ENCODE measurements around the gene TMEM163. TPM values are rescaled to one million over a fixed set of nuclear protein-coding genes. Genes with fewer than 3 reads are reported as not detected.

The TMEM163 gene
- total and polyA plus RNA-seq, 2 of the 13 experiments (the other 11 are each of a cell fraction or from before 2014, with no cell fraction given), result 0.05 TPM; not detected in 1

DNA sequence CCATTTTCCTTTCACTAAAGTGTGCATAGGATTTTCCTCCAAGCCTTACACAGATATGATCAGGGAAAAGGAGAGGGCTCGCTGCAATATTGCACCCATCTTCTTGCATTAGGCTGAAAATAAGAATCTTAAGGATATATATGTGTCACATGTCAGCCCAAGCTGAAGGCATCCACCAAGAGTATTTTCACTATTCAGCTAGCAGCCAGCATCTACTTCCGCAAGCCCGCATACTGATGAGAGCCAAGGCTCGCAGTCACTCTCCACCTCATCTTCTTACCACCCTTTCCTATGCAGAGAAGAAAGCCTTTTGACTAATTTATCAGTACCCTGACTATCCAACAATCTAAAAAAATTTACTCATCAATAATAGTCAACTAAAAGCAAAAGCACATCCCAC is 6.1 kb downstream of the TMEM163 start:
- BruUV-seq (replicated peaks), result no TSS peak
- Histone ChIP-seq H3K4me1 (ENCODE audit: insufficient read depth, low read length) (peaks cover 4% of the 10 kb centered on the region), H3K9me3 (ENCODE audit: low read length) (no peaks in the 10 kb centered on the region), H3K4me3 (replicated peaks in 1 of 3; ENCODE audit: insufficient read depth in 1 of 3, low read depth in 2 of 3, low read length in 3 of 3) (no peak overlapping the region), H3K36me3 (replicated peaks in 1 of 2; ENCODE audit: control insufficient read depth in 1 of 2, insufficient read depth in 2 of 2, low read length in 2 of 2) (no peaks in the 10 kb centered on the region), H3K79me2 (ENCODE audit: insufficient read depth, low read length) (no peaks in the 10 kb centered on the region), H3K4me2 (ENCODE audit: low read depth, low read length) (no peak overlapping the region), H3K27me3 (ENCODE audit: control insufficient read depth in 1 of 2, insufficient read depth in 2 of 2, low read length in 2 of 2) (peaks cover 0 to 53% of the 10 kb centered on the region in 2 experiments; a peak in 4 of 5 replicates), H3K9ac (ENCODE audit: insufficient read depth, low read depth, low read length) (no peak overlapping the region), H2AFZ (ENCODE audit: low read length) (no peak overlapping the region), H3K27ac (ENCODE audit: extremely low read length, insufficient read depth, low read length) (no peak overlapping the region), H4K20me1 (ENCODE audit: insufficient read depth, low read length) (no peaks in the 10 kb centered on the region)
- ChIA-PET CTCF (ENCODE audit: low intra/inter-chr PET ratio, low total read pairs) (no interaction called here), POLR2A (no interaction called here)
- in situ Hi-C loops (cut with HindIII; ENCODE audit: extremely low pct_ligation_motif_present, low pct_unique_long_range_greater_than_20kb), result no loop called here
- DNase-seq (ENCODE audit: low spot score) (no peak), FAIRE-seq (no peak), ATAC-seq (no peak)
- WGBS (ENCODE audit: low lambda C conversion rate), result 70% methylated on average over 4 of the region's 4 CpGs
- intact Hi-C loops (cut with micrococcal nuclease; ENCODE audit: unreplicated experiment), result no loop called here
- TF ChIP-seq NBN (conservative IDR thresholded peaks at IDR 0.05), result no peak

DNA sequence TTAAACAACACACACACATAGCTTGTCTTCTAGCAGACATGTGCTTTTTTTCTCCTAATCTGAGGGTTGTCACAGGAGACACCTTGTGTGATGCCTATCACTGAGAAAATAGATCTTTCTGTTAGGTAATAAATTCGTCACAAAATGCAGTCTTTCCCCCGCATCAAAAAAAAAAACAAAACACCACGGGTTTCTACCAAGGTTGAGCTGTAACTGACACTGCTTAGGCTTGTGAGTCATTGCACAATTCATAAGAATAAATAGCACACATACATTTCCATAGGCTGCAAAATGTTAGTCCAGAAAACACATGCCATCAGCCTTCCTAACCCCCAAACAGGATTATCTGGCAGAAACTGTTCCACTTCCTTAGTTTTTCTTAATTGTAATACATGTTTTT is 6.5 kb downstream of the TMEM163 start:
- H2AFZ ChIP-seq (ENCODE audit: low read length), result no peak overlapping the region
- H3K9ac ChIP-seq (ENCODE audit: insufficient read depth, low read depth, low read length), result no peak overlapping the region
- no peaks in the 10 kb centered on the region for H4K20me1 ChIP-seq (ENCODE audit: insufficient read depth, low read length)
- ChIA-PET CTCF (ENCODE audit: low intra/inter-chr PET ratio, low total read pairs) (no interaction called here), POLR2A (no interaction called here)
- peaks cover 0 to 49% of the 10 kb centered on the region in 2 experiments; a peak in 4 of 5 replicates for H3K27me3 ChIP-seq (ENCODE audit: control insufficient read depth in 1 of 2, insufficient read depth in 2 of 2, low read length in 2 of 2)
- in situ Hi-C loops (cut with HindIII; ENCODE audit: extremely low pct_ligation_motif_present, low pct_unique_long_range_greater_than_20kb) (no loop called here), intact Hi-C loops (cut with micrococcal nuclease; ENCODE audit: unreplicated experiment) (no loop called here)
- H3K4me1 ChIP-seq (ENCODE audit: insufficient read depth, low read length), result peaks cover 8% of the 10 kb centered on the region
- FAIRE-seq, result no peak
- H3K79me2 ChIP-seq (ENCODE audit: insufficient read depth, low read length), result no peaks in the 10 kb centered on the region
- WGBS (ENCODE audit: low lambda C conversion rate), result 0% methylated on average over 3 of the region's 3 CpGs
- DNase-seq (ENCODE audit: low spot score), result no peak
- no peak for ATAC-seq
- no peaks in the 10 kb centered on the region for H3K36me3 ChIP-seq (replicated peaks in 1 of 2; ENCODE audit: control insufficient read depth in 1 of 2, insufficient read depth in 2 of 2, low read length in 2 of 2)
- no peak overlapping the region for H3K4me2 ChIP-seq (ENCODE audit: low read depth, low read length)
- no peak overlapping the region for H3K4me3 ChIP-seq (replicated peaks in 1 of 3; ENCODE audit: insufficient read depth in 1 of 3, low read depth in 2 of 3, low read length in 3 of 3)
- no peak overlapping the region for H3K27ac ChIP-seq (ENCODE audit: extremely low read length, insufficient read depth, low read length)
- H3K9me3 ChIP-seq (ENCODE audit: low read length), result no peaks in the 10 kb centered on the region
- no TSS peak for BruUV-seq (replicated peaks)
- TF ChIP-seq, protein P1, sequence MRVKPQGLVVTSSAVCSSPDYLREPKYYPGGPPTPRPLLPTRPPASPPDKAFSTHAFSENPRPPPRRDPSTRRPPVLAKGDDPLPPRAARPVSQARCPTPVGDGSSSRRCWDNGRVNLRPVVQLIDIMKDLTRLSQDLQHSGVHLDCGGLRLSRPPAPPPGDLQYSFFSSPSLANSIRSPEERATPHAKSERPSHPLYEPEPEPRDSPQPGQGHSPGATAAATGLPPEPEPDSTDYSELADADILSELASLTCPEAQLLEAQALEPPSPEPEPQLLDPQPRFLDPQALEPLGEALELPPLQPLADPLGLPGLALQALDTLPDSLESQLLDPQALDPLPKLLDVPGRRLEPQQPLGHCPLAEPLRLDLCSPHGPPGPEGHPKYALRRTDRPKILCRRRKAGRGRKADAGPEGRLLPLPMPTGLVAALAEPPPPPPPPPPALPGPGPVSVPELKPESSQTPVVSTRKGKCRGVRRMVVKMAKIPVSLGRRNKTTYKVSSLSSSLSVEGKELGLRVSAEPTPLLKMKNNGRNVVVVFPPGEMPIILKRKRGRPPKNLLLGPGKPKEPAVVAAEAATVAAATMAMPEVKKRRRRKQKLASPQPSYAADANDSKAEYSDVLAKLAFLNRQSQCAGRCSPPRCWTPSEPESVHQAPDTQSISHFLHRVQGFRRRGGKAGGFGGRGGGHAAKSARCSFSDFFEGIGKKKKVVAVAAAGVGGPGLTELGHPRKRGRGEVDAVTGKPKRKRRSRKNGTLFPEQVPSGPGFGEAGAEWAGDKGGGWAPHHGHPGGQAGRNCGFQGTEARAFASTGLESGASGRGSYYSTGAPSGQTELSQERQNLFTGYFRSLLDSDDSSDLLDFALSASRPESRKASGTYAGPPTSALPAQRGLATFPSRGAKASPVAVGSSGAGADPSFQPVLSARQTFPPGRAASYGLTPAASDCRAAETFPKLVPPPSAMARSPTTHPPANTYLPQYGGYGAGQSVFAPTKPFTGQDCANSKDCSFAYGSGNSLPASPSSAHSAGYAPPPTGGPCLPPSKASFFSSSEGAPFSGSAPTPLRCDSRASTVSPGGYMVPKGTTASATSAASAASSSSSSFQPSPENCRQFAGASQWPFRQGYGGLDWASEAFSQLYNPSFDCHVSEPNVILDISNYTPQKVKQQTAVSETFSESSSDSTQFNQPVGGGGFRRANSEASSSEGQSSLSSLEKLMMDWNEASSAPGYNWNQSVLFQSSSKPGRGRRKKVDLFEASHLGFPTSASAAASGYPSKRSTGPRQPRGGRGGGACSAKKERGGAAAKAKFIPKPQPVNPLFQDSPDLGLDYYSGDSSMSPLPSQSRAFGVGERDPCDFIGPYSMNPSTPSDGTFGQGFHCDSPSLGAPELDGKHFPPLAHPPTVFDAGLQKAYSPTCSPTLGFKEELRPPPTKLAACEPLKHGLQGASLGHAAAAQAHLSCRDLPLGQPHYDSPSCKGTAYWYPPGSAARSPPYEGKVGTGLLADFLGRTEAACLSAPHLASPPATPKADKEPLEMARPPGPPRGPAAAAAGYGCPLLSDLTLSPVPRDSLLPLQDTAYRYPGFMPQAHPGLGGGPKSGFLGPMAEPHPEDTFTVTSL (CRISPR knock-in tag; IDR thresholded peaks at IDR 0.05; ENCODE audit: borderline replicate concordance), result no peak
- TF ChIP-seq ZNF672 (CRISPR knock-in tag; IDR thresholded peaks at IDR 0.05) (no peak), ZBTB38 (CRISPR knock-in tag; IDR thresholded peaks at IDR 0.05) (no peak), KLF6 (CRISPR knock-in tag; IDR thresholded peaks at IDR 0.05) (no peak), MAFG (CRISPR knock-in tag; IDR thresholded peaks at IDR 0.05) (no peak), RBM22 (optimal IDR thresholded peaks at IDR 0.05; ENCODE audit: low read length) (no peak), CEBPB (IDR thresholded peaks at IDR 0.05; ENCODE audit: borderline replicate concordance, low read depth, low read length) (peak; percentile 54)

All from HepG2 (cell line).